ENCODE data around the gene FANCC.

Gene FANCC

DNA sequence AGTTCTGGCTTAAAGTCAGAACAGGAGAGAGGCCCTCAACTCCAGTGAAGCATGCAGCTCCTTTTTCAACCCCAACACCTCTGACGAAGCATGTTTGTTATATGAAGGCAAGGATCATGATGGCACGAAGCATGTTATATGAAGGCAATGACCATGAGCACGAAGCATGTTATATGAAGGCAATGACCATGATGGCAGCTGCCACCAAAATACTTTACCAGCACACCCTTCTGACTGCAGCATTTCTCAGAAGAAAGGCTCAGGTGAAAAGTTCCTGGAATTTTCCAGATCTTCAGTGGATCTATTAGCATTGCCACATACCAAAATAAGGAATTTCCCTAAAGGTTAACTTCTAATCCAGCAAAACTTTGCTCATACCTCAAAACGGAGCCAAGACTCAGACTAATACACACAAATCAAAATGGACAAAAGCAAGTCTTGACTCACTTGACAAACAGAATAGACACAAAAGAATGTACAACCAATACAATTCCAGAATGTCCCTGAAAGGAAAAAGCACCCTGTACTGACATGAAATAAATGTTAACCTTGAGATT, 217.4 kb downstream of the FANCC start:
- no peak for DNase-seq

DNA sequence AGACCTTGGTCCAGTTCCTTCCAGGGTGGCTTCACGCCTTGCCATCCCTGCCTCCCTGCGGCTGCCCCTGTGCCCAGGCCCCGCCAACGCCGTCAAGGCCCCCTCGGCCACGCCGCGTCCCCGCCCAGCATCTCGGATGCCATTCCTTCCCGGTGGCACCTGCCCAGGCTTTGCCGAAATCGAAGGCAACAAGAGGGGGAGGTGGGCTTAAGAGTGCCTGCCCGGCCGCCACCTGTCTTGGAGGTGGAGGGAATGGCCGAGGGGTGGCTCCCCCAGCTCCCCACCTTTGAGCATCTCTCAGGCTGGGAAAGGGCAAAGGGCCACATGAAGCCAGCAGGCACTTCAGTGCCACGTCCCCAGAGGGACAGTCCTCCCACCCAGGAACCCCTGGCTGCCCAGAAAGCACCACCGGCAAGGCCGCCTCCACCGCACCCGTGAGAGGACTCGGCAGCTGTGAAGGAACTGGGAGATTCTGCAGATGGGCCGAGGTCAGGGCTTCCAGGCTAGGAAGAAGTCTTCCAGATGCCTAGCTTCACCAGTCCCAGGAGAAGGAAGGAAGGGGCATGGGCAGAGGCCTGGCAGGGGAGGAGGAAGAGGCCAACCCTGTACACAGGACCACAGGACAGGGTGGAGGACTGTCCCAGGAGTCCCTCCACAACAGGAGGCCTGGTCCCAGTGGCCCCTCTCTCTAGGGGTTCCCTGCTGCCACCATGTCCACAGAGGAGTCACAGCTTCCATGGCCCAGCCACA, 218.0 kb downstream of the FANCC start:
- DNase-seq, result no peak

DNA sequence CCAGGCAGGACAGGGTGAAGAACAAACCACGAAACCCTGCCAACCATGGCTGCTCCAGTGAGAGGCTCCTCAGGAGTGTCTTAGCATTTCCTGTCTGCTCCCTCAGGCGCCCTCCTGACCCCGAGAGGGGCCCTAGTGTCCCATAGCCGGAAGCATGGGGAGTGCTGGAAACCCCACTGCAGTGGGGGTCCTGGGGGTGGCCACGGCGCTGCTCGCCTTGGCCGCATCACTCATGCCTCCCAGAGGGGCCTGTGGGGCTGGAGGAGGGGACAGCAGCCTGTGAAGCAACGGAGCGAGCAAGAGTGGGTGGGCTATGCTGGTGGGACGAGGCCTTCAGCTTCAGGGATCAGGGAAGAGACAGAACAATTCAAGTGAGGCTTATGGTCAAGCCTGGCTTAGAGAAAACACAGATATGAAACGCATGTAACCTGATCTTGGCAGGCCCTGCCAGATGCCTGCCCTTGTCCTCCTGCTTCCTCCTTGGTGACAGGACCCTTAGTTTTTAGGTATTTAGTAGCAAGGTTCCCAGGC, 219.1 kb downstream of the FANCC start:
- DNase-seq, result peak; percentile 54

GRCh38 chr9:95097279-95097678, 220.2 kb downstream of the FANCC start:
- DNase-seq, result no peak

DNA sequence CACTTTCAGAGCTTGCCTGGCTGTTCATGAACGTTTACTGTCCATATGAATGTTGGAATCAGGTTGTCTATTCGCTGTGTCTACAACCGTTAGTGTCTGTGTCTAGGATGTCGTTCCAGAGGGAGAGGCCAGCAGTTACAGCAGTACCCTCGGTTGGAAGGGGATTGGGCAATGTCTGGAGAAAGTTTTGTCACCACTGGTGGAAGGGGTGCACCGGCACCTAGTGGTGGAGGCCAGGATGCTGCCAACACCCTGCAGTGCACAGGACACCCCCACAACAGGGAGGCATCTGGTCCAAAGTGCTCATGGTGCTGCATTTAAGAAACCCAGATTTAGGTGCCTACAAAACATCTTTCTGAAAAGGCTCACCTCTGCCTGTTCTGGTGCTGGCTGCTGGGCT, 220.7 kb downstream of the FANCC start:
- DNase-seq, result no peak

GRCh38 chr9:95096381-95096780, 221.1 kb downstream of the FANCC start:
- DNase-seq, result no peak

DNA sequence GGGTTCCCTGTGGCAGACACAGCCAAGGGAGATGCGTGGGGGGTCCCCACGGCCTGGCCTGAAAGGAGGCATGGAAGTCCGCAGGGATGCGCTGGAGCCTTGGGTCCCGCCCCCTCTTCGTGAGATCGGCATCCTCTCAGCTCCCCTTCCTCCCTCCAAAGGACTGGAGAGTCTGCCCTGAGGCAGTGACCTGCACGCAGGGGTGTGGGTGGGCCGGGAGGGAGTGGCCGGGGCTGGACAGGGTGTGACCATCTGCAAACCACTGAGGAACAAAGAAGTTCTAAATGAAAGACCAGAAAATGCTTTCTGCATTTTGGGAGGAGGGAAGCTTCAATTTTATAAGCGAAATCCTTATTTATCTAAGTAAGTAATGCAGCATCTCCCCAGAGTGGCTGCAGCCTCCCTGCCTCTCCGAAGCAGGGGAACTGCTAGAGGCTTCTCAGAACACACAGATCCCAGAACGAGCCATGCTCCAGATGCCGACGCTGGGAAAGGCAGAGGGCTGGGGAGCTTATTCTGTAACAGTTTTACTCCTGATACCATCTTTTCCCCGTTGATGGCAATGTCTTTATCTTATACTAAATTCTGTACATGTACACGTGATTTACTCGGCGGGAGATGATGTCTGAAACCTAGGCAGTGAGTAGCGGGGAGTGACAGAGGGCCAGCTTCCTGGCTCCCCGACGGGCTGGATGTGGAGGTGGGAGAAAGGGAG, 221.7 kb downstream of the FANCC start:
- DNase-seq, result no peak

- no peak for DNase-seq
Observed at GRCh38 chr9:95094002-95094401, 223.5 kb downstream of the FANCC start.

DNA sequence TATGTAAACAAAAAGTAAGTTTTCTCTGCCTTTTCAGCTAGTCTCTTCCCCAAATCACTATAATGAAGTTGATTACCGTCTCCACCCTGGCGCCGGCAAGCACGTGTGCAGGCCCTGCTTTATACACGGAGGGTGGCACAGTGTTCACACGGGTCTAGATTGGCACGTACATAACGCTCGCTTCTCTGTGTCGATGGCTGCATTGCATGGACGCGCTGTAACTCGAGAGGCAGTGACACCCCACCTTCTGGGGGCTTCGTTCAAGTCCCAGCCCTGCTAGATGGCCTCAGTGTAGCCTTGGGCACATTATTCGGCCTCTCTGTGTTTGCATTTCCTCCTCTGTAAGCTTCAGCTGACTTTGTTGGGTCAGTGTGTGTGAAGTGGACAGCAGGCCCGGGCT, 223.9 kb downstream of the FANCC start:
- no peak for DNase-seq

DNA sequence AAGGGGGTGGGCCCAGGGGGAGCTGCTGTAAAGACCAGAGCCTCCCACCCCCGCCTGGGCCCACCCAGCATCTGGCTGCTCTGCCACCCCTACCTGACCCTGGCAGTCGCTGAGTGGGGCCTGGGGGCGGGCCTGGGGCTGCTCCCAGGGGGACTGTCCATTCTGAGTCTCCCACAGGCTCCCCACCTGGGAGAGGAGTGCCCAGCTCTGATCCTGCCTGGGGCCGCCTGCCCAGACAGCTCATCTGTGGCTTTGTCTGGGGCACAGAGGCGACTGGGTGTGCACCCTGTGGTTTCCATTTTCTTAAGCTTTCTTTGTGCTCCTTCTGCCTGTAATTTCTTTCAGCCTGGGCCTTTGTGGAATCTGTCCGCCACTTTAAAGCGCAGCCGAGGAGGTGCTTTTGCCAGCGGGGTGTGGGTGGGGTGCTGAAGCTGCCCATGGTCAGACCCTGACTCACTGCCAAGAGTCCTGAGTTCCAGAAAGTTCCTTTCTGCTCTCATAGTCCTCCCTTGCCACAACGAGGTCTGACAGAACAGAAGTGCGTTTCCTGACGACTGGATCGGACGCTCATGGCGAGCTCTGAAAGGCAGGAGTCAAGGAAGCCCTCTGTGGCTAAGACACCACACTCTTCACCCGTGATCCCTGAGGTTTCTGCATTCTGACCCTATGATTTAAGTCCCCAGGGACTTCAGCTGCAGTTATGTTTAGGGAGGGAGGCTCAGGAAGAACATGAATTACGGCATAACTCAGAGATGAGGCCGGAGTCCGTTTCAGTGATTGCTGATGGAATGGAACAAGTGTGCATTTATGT, 225.0 kb downstream of the FANCC start:
- DNase-seq, result no peak

DNA sequence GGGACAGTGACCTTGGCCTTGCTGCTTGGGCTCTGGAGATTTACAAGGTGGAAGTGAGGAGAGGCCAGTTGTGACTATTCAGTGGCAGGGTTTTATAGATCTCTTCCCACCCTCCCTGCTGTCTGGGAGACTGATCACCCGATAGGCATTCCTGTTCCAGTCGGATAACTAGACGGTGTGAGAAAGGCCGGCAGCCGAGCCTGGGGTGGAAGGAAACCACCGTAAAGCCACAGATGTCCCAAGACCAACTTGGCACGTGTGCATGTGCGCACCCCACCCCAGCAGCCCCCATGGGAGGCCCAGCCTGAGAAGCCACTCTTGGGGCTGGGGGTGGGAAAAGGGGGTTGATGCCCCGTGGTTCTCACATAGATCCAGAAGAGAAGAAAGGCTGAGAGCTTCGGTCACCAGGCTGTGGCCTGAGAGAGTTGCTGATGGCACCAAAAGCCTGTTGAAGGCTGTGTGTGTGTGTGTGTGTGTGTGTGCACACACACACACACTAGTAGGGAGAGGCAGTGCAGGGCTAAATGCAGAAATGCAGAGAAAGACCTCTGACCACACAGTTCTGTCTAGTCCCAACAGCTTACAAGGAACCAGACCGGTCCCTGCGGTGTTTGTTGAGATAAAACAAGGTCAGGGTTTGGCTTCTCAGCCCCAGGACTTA, 225.8 kb downstream of the FANCC start:
- DNase-seq, result peak; percentile 71

DNA sequence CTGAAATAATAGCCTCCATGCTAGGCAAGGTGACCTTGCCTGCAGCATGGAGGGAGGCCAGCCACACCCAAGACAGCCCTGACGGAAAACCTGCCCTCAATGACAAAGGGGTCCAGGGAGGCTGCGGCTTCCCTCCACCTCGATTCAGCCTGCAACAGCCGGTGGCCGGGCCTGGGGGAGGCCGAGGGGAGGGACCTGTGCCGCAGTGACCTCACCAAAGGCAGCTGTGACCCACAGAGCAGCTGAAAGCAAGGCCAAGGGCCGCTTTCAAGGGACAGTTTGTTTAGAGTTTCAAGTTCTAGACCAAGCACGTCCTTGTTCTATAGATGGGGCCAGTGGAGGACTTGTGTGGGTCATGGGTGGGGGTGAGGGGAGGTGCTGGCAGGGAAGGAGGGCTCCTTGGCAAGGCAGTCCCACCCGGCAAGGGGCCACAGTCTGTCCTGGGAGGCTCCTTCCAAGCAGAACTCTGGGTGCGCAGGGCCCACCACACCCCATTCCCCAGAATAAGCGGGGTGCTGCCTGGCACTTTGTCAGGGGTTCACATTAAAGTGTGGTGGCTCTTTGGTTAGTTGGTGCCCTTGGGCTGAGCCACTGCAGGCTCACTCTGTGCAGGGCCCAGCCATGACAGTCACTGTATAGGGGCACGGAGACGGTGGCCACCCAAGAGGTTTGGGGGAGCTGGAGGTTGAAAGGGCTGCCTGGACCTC, 226.5 kb downstream of the FANCC start:
- no peak for DNase-seq

DNA sequence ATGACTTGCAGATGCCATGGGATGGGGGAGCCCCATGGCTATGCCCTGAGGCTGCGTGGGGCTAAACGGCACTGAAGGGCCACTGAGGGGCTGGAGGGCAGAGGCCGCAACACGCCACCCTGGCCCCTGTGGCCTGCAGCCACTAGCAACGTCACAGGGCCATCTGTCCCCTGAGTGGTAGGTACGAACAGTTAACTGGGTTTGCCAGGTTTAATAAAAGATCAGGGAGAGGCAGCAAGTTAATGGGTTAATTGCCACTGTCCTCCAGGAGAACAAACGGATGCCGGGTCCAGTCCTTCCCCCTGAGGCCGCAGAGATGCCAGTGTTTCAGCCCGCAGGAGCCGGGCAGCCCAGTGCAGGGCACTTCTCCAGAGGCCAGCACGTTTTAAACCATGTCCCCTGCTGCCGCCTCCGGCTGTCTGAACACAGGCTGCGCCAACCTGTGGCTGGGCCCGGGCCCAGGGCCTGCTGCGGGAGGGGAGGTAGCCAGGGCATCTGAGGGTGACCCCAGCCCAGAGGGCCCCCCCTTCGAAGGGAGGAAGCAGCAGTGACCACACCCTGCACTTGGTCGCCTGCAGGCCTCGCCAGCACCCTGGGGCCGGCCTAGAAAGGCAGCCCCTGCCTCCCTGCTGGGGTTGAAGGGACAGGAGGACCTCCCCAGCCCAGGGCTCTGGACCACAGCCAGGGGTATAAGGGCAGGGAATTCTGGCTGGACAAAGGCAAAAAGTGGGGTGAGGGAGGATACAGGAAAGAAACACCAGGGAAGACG, 227.3 kb downstream of the FANCC start:
- no peak for DNase-seq

DNA sequence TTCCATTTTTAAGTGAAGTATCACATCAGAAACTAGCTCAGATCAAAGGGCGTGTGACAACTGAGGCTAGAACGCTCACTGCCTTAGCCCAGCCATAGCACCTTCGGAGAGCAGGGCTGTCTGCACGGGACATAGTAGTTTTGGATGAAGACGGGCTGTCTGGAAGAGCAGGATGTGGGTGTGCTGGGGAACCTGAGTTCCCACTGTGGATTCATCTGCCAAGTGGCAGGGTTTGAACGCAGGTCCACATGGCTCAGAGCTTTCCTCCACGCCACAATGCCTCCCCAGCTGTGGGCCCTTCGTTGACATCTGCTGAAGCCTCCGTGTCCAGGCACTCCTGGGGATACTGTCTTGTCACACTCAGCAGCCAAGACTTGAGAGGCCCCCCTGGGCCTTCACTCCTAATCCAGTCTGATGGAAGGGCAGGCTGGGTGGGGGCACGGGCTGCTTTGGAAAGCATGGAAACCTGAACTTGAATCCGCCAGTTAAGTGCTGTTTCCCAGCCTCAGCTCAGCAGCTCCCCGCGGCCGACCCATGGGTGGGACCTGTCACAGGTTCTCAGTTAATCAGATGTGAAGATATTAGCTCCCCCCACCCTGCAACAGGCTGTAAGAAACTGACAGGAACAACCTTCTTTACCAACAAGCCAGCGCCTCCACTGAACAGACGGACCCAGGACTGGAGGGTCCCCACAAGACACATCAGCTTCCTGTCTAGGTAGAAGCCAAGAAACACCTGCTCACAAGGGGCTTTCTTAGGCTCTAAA, 228.1 kb downstream of the FANCC start:
- no peak for DNase-seq

- no peak for DNase-seq
Observed at GRCh38 chr9:95088421-95089161, 228.9 kb downstream of the FANCC start.

GRCh38 chr9:95087659-95088242, 229.8 kb downstream of the FANCC start:
- no peak for DNase-seq

GRCh38 chr9:95086564-95086955, 230.9 kb downstream of the FANCC start:
- DNase-seq, result no peak

DNA sequence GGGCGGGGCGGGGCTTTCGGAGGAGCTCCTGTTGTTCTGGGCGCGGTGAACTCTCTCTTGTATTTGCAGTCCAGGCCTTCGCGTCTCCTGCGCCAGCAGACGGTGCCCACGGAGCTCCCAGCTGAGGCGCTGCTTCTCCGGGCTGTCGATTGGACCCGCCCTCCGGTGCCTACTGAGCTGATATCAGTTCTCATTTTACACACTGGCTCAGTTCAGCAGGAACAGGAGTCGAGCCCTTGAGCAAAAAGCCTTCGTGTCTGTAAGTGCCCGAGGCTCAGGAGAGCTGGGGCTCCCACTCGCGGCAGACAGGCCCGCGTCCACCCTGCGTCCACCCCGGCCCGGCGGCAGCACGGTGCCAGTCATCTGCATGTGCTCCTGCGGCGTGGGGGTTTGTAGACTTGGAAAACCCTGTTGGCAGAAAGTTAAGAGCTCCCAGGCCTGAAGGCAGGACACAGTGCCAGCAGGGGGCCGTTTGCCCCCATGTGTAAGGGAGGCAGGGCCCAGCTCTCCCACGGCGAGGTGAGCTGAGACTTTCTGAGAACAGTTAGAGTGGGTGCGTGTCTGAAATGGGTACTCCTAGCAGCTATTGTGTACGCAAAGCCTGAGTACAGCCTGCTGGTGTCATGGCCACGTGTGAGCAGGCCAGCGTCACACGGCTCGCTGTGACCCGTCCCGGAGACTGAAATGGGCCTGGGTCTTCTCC, 231.5 kb downstream of the FANCC start:
- DNase-seq, result no peak
